BJ (cell line): ENCODE data around the gene TPPP3. TPM values are rescaled to one million over a fixed set of nuclear protein-coding genes. Genes with fewer than 3 reads are reported as not detected.

ENCODE experiments used
- CTCF ChIA-PET: fragments of 350-600 bp; formaldehyde crosslinking; extraction: SDS; loops from one replicate; lab custom pipeline; 2021; ENCODE audit warnings: antibody characterized with exemption, inconsistent platforms; lab: Yijun Ruan, JAX
- POLR2A ChIA-PET: fragments of 300-600 bp; sonication (Branson Sonifier 250); formaldehyde crosslinking; extraction: SDS; loops from one replicate; lab custom pipeline; 2021; ENCODE audit warnings: antibody characterized with exemption; lab: Charles Lee
- DNase-seq: peaks from one replicate; pipeline ENCODE4 v3.0.0-alpha.2; 2011; ENCODE audit warnings: low read depth
- H3K27me3 ChIP-seq: 2 replicates; pipeline ENCODE4 v1.6.0; 2011; ENCODE audit warnings: low read length; ENCODE audit not compliant: control insufficient read depth, insufficient read depth
- H3K36me3 ChIP-seq: 2 replicates; pipeline ENCODE4 v1.5.1; 2011; ENCODE audit warnings: low read length; ENCODE audit not compliant: control insufficient read depth, insufficient read depth
- H3K4me3 ChIP-seq: 2 replicates; pipeline ENCODE4 v1.5.1; 2011; ENCODE audit warnings: low read depth, mild to moderate bottlenecking, control low read depth, low read length
- CTCF ChIP-seq: IDR thresholded peaks from 2 replicates; pipeline ENCODE4 v1.5.1; 2011; ENCODE audit warnings: low read depth, mild to moderate bottlenecking, control low read depth, inconsistent platforms, low read length, moderate library complexity; ENCODE audit not compliant: insufficient read depth
- polyA minus RNA-seq: library from RNA; depleted of rRNA, polyadenylated mRNA; stranded (reverse); fragments of >200 nt; gene quantifications from 2 replicates; pipeline ENCODE4 v1.2.3, GENCODE V29; 2011; rRNA and poly(A)+ RNA removed
- polyA plus RNA-seq: library from polyadenylated mRNA; depleted of rRNA; stranded (reverse); fragments of >200 nt; gene quantifications from 2 replicates; pipeline ENCODE4 v1.2.3, GENCODE V29; 2011; rRNA removed

Gene TPPP3
- 0.26 and 0.64 TPM in 2 replicates for polyA plus RNA-seq
- polyA minus RNA-seq = 0.24 TPM in 1 of 2 replicates, not detected in the other

- DNase-seq = peak; percentile 24
- H3K36me3 ChIP-seq = no peaks in the 10 kb centered on the region
- H3K27me3 ChIP-seq = peaks cover 6% of the 10 kb centered on the region
- ChIA-PET POLR2A (interaction anchor here (0.6 kb wide), 1 partner anchor 20 kb away, joined by 4 read pairs; no protein-coding TSS in a partner anchor), CTCF (interaction anchor here (0.6 to 2.0 kb wide), 12 partner anchors 9 to 133 kb away, joined by 3 to 13 read pairs (median 3); partner anchors contain the start of gene ZDHHC1)
- peak within 1 kb of the TSS; percentile 31 for H3K4me3 ChIP-seq
- peak; percentile 72 for TF ChIP-seq CTCF
These were observed at the start of gene TPPP3 for GRCh38 chr16:67393111-67393787. TPPP3 (minus strand) TSS chr16:67393498; CDS start chr16:67391111, 2,387 bp downstream.

- CTCF ChIA-PET = interaction anchor here (1.3 to 6.4 kb wide), 4 partner anchors 9 to 23 kb away, joined by 4 to 47 read pairs (median 21); partner anchors contain the start of gene HSD11B2
- DNase-seq = no peak
- no peak overlapping the region for H3K4me3 ChIP-seq
- POLR2A ChIA-PET = no interaction called here
- peaks cover 12% of the 10 kb centered on the region for H3K36me3 ChIP-seq
- no peak for TF ChIP-seq CTCF
- H3K27me3 ChIP-seq = no peaks in the 10 kb centered on the region
These were observed 49.4 kb upstream of the TPPP3 start for GRCh38 chr16:67442581-67443255.

GRCh38 chr16:67441907-67442306 is 48.6 kb upstream of the TPPP3 start:
- Histone ChIP-seq H3K4me3 (no peak overlapping the region), H3K36me3 (peaks cover 12% of the 10 kb centered on the region), H3K27me3 (no peaks in the 10 kb centered on the region)
- ChIA-PET POLR2A (no interaction called here), CTCF (interaction anchor here (0.6 to 4.5 kb wide), 5 partner anchors 14 to 167 kb away, joined by 3 to 26 read pairs (median 4); no protein-coding TSS in a partner anchor)
- no peak for DNase-seq
- no peak for TF ChIP-seq CTCF

- H3K36me3 ChIP-seq = peaks cover 12% of the 10 kb centered on the region
- POLR2A ChIA-PET = no interaction called here
- H3K27me3 ChIP-seq = no peaks in the 10 kb centered on the region
- CTCF ChIA-PET = interaction anchor here (0.9 to 4.5 kb wide), 2 partner anchors 14 to 17 kb away, joined by 4 to 26 read pairs; no protein-coding TSS in a partner anchor
- TF ChIP-seq CTCF = no peak
- DNase-seq = no peak
- H3K4me3 ChIP-seq = no peak overlapping the region
These were observed 48.0 kb upstream of the TPPP3 start for GRCh38 chr16:67441271-67441753.
